ENCODE data around the gene CCBE1. TPM values are rescaled to one million over a fixed set of nuclear protein-coding genes. Genes with fewer than 3 reads are reported as not detected.
A peak's percentile ranks its signal among the peaks of the same experiment; 100 is the strongest.

CCBE1 gene
- total and polyA plus RNA-seq, 4 donors, result 3.4 to 59.0 (median 21.9) TPM

- DNase-seq (peak; percentile 96 to 100 (median 100)), ATAC-seq (ENCODE audit: insufficient read depth, low FRiP score) (peak; percentile 72)
- TF ChIP-seq CTCF (IDR thresholded peaks at IDR 0.05; ENCODE audit: control extremely low read depth, extremely low read depth), result no peak
- peak overlapping the region; percentile 70 to 87 for H3K27ac ChIP-seq (ENCODE audit: low read depth in 1 of 2, low read length in 1 of 2)
- peak overlapping the region in 1 of 2 donors; percentile 78 for H3K9ac ChIP-seq (ENCODE audit: insufficient read depth in 1 of 2, low read length in 2 of 2)
- peaks cover 2 to 87% (median 43%) of the 10 kb centered on the region in 5 donors for H3K4me1 ChIP-seq (ENCODE audit: control insufficient read depth in 5 of 5, insufficient read depth in 5 of 5, low read length in 5 of 5)
- peaks cover 0 to 3% (median 0%) of the 10 kb centered on the region in 4 donors for H3K9me3 ChIP-seq (ENCODE audit: control insufficient read depth in 4 of 4, insufficient read depth in 3 of 4, low read length in 3 of 4)
- 34 to 44% methylated on average over 12 of the region's 12 CpGs for WGBS, 2 donors
- no peak overlapping the region for H3K4me3 ChIP-seq
- no peaks in the 10 kb centered on the region for H3K27me3 ChIP-seq (ENCODE audit: control insufficient read depth in 3 of 3, insufficient read depth in 3 of 3, low read length in 2 of 3)
- H3K36me3 ChIP-seq (ENCODE audit: control insufficient read depth in 4 of 4, insufficient read depth in 4 of 4, low read length in 4 of 4), result no peaks in the 10 kb centered on the region
Observed at GRCh38 chr18:59502274-59503175, 194.7 kb downstream of the CCBE1 start.

- TF ChIP-seq CTCF (IDR thresholded peaks at IDR 0.05; ENCODE audit: control extremely low read depth, extremely low read depth), result no peak
- H3K9ac ChIP-seq (ENCODE audit: insufficient read depth in 1 of 2, low read length in 2 of 2), result peak overlapping the region in 1 of 2 donors; percentile 78
- peak; percentile 43 to 59 (median 54) for DNase-seq
- 71 to 72% methylated on average over 6 of the region's 6 CpGs for WGBS, 2 donors
- ATAC-seq (ENCODE audit: insufficient read depth, low FRiP score), result no peak
- no peaks in the 10 kb centered on the region for H3K27me3 ChIP-seq (ENCODE audit: control insufficient read depth in 3 of 3, insufficient read depth in 3 of 3, low read length in 2 of 3)
- peaks cover 2 to 90% (median 44%) of the 10 kb centered on the region in 5 donors for H3K4me1 ChIP-seq (ENCODE audit: control insufficient read depth in 5 of 5, insufficient read depth in 5 of 5, low read length in 5 of 5)
- peak overlapping the region; percentile 70 to 87 for H3K27ac ChIP-seq (ENCODE audit: low read depth in 1 of 2, low read length in 1 of 2)
- no peaks in the 10 kb centered on the region for H3K36me3 ChIP-seq (ENCODE audit: control insufficient read depth in 4 of 4, insufficient read depth in 4 of 4, low read length in 4 of 4)
- H3K9me3 ChIP-seq (ENCODE audit: control insufficient read depth in 4 of 4, insufficient read depth in 3 of 4, low read length in 3 of 4), result peaks cover 0 to 3% (median 0%) of the 10 kb centered on the region in 4 donors
- H3K4me3 ChIP-seq, result no peak overlapping the region
Observed at GRCh38 chr18:59501920-59502273, 195.3 kb downstream of the CCBE1 start.

GRCh38 chr18:59500765-59501164 lies 196.5 kb downstream of the CCBE1 start:
- peaks cover 0 to 3% (median 0%) of the 10 kb centered on the region in 4 donors for H3K9me3 ChIP-seq (ENCODE audit: control insufficient read depth in 4 of 4, insufficient read depth in 3 of 4, low read length in 3 of 4)
- no peak for TF ChIP-seq CTCF (IDR thresholded peaks at IDR 0.05; ENCODE audit: control extremely low read depth, extremely low read depth)
- no peak for DNase-seq
- no peak overlapping the region for H3K27ac ChIP-seq (ENCODE audit: low read depth in 1 of 2, low read length in 1 of 2)
- no peaks in the 10 kb centered on the region for H3K27me3 ChIP-seq (ENCODE audit: control insufficient read depth in 3 of 3, insufficient read depth in 3 of 3, low read length in 2 of 3)
- H3K36me3 ChIP-seq (ENCODE audit: control insufficient read depth in 4 of 4, insufficient read depth in 4 of 4, low read length in 4 of 4), result no peaks in the 10 kb centered on the region
- no peak overlapping the region for H3K4me3 ChIP-seq
- ATAC-seq (ENCODE audit: insufficient read depth, low FRiP score), result no peak
- peak overlapping the region in 1 of 2 donors; percentile 8 for H3K9ac ChIP-seq (ENCODE audit: insufficient read depth in 1 of 2, low read length in 2 of 2)
- peaks cover 2 to 86% (median 44%) of the 10 kb centered on the region in 5 donors for H3K4me1 ChIP-seq (ENCODE audit: control insufficient read depth in 5 of 5, insufficient read depth in 5 of 5, low read length in 5 of 5)
